Type B pancreatic cell (in vitro differentiated cells): Measurements from ENCODE around the gene GGCX. TPM values are rescaled to one million over a fixed set of nuclear protein-coding genes. Genes with fewer than 3 reads are reported as not detected.

Source experiments
- DNase-seq: peaks from one replicate; pipeline ENCODE4 v3.0.0; 2021; ENCODE audit warnings: mixed read lengths; ENCODE audit not compliant: unreplicated experiment; ENCODE audit errors: extremely low spot score
- H3K27ac Mint-ChIP-seq: 2 replicates; pipeline ENCODE4 v1.8.0; 2021; ENCODE audit warnings: mild to moderate bottlenecking, mixed read lengths
- H3K27me3 Mint-ChIP-seq: 2 replicates; pipeline ENCODE4 v1.8.0; 2021; ENCODE audit warnings: mixed read lengths
- H3K36me3 Mint-ChIP-seq: 2 replicates; pipeline ENCODE4 v1.8.0; 2021; ENCODE audit warnings: mixed read lengths
- H3K4me1 Mint-ChIP-seq: one replicate; pipeline ENCODE4 v1.8.0; 2021; ENCODE audit warnings: mixed read lengths; ENCODE audit not compliant: unreplicated experiment
- H3K4me3 Mint-ChIP-seq: 2 replicates; pipeline ENCODE4 v1.8.0; 2021; ENCODE audit warnings: mild to moderate bottlenecking, mixed read lengths
- H3K9me3 Mint-ChIP-seq: 2 replicates; pipeline ENCODE4 v1.8.0; 2021; ENCODE audit warnings: mixed read lengths
- CTCF ChIP-seq: fragments of 200-600 bp; sonication (generic); conservative IDR thresholded peaks from 2 replicates; pipeline ENCODE4 v1.5.0; 2021; ENCODE audit warnings: antibody characterized with exemption, mild to moderate bottlenecking
- total RNA-seq: library from RNA; stranded (reverse); gene quantifications from 2 replicates; pipeline ENCODE4 v1.2.1, GENCODE V29; 2021; ENCODE audit warnings: low replicate concordance

Gene GGCX
- total RNA-seq, 1 donor from 2014 or later = 76.2 TPM

DNA sequence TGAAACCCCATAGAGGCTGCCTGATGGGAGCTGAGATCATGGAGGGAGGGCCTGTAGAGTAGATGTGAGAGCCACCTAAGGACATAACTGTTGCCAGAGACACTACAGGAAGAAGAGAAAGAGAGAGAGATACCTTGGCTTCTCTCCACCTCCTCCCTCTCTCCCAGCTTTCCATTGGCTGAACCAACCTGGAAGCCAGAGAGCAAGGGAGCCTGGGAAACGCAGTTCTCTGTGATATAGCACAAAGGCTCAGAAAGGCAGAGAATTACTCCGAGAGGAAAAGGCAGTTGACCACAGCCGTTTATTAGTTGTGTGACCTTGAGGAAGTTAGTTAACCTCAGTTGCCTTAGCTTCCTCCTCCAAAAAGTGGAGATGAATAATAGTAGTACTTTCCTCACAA, 60.0 kb downstream of the GGCX start:
- Mint-ChIP-seq H3K4me1 (peaks cover 21% of the 10 kb centered on the region), H3K27me3 (no peaks in the 10 kb centered on the region), H3K36me3 (no peaks in the 10 kb centered on the region), H3K9me3 (no peaks in the 10 kb centered on the region), H3K4me3 (no peak overlapping the region), H3K27ac (no peak overlapping the region)
- DNase-seq = no peak
- TF ChIP-seq CTCF = no peak

DNA sequence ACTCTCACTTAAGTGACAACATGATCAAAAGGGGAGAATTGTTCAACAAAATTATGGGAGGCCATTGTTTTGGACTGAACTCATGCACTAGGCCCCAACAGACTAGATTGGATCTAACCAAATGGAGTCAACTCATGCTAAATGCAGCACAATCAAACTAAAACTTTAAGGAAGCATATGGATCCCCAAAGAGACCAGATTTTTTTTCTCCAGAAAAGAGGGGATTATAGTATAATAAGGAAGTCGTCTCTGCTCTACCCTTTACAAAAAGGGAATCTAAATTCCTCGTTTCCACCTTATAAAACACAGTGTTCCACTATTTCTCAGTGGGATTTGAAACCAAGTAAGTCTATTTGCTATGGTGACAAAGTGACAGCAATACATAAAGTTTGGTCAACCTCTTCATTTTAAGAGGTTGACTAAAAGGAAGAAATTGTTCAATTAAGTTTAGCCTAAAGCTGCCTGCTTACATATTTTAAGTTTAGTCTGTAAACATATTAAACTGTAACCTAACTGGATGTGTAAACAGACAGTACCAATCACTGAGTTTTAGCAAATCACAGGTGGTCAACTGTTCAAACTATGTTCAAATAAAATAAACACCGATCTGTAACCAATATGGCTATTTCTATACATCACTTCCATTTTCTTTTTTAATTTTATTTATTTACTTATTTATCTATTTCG, 63.2 kb downstream of the GGCX start:
- TF ChIP-seq CTCF = no peak
- no peaks in the 10 kb centered on the region for H3K27me3 Mint-ChIP-seq
- H3K36me3 Mint-ChIP-seq = no peaks in the 10 kb centered on the region
- H3K4me3 Mint-ChIP-seq = no peak overlapping the region
- DNase-seq = no peak
- no peaks in the 10 kb centered on the region for H3K4me1 Mint-ChIP-seq
- H3K27ac Mint-ChIP-seq = no peak overlapping the region
- H3K9me3 Mint-ChIP-seq = no peaks in the 10 kb centered on the region

DNA sequence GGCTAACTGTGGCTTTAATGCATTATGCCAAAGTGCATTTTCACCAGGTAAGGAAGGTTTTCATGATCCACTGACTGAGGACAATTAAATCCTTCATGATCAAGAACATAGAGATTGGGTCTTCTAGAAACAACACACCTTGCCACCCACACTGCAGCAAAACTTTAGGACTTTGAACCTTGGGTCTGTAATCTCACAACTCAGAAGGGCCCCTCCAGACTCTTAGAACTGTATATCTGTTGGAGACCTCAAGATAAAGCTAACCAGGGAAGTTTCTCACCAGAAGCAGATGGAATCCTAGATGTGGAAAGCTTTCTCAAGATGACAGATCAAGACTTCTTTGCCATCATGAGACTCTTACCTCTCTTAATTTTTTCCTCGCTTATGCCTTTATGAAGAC, 64.9 kb downstream of the GGCX start:
- DNase-seq = no peak
- no peaks in the 10 kb centered on the region for H3K9me3 Mint-ChIP-seq
- TF ChIP-seq CTCF = no peak
- no peaks in the 10 kb centered on the region for H3K4me1 Mint-ChIP-seq
- H3K27me3 Mint-ChIP-seq = no peaks in the 10 kb centered on the region
- H3K4me3 Mint-ChIP-seq = no peak overlapping the region
- H3K36me3 Mint-ChIP-seq = no peaks in the 10 kb centered on the region
- H3K27ac Mint-ChIP-seq = no peak overlapping the region

Other genes starting within 250 kb of the GGCX start
- gene TGOLN2, start 233.5 kb downstream of the GGCX start, total RNA-seq = 54.0 and 65.3 TPM in 2 replicates
- gene RETSAT, start 207.0 kb downstream of the GGCX start, total RNA-seq = 31.3 and 39.8 TPM in 2 replicates
- gene ELMOD3, start 206.7 kb downstream of the GGCX start, total RNA-seq = 14.6 and 22.2 TPM in 2 replicates
- 61.1 and 195 TPM in 2 replicates for gene CAPG, start 151.1 kb downstream of the GGCX start, total RNA-seq
- gene SH2D6, start 142.8 kb downstream of the GGCX start, total RNA-seq = 0.97 TPM in 1 of 2 replicates, not detected in the other
- gene MAT2A, start 22.3 kb downstream of the GGCX start, total RNA-seq = 209 and 403 TPM in 2 replicates
- gene VAMP8, start 16.1 kb upstream of the GGCX start, total RNA-seq = 62.8 and 157 TPM in 2 replicates
- 3.4 and 4.4 TPM in 2 replicates for gene VAMP5, start 22.9 kb upstream of the GGCX start, total RNA-seq
- gene RNF181, start 34.3 kb upstream of the GGCX start, total RNA-seq = 70.2 and 78.8 TPM in 2 replicates
- 16.7 and 19.8 TPM in 2 replicates for gene TMEM150A, start 41.2 kb upstream of the GGCX start, total RNA-seq
- 58.8 and 66.6 TPM in 2 replicates for gene C2orf68, start 50.6 kb upstream of the GGCX start, total RNA-seq
- gene USP39, start 54.7 kb upstream of the GGCX start, total RNA-seq = 43.3 and 62.5 TPM in 2 replicates
- gene SFTPB, start 106.7 kb upstream of the GGCX start, total RNA-seq = 2.7 and 23.0 TPM in 2 replicates
- not detected in 2 replicates for gene GNLY, start 132.9 kb upstream of the GGCX start, total RNA-seq
- 1.8 and 13.7 TPM in 2 replicates for gene ATOH8, start 192.5 kb upstream of the GGCX start, total RNA-seq